MM.1S (cell line): ENCODE results near the gene CHCHD4.
"Not testable (repeated sequence)": the region's sequence is repeated elsewhere in the genome, so short reads cannot be mapped to it uniquely, and the experiment has no call there.

Source experiments
- DNase-seq: peaks from one replicate; pipeline ENCODE4 v3.0.0-alpha.2; 2015
- H2AFZ ChIP-seq: fragments of 300-600 bp; sonication (generic); 2 replicates; pipeline ENCODE4 v1.6.0; 2016; ENCODE audit warnings: antibody characterized with exemption, low read length
- H3F3A ChIP-seq: fragments of 300-600 bp; sonication (generic); 2 replicates; pipeline ENCODE4 v1.6.1; 2016; ENCODE audit warnings: mild to moderate bottlenecking, antibody characterized with exemption, low read length, moderate library complexity, mixed read lengths; ENCODE audit not compliant: insufficient read depth
- H3K27ac ChIP-seq: fragments of 300-600 bp; sonication (generic); 2 replicates; pipeline ENCODE4 v1.5.1; 2016; ENCODE audit warnings: mild to moderate bottlenecking, low read length
- H3K27me3 ChIP-seq: fragments of 300-600 bp; sonication (generic); replicated peaks from 2 replicates; pipeline ENCODE4 v1.6.0; 2016; ENCODE audit warnings: low read length; ENCODE audit not compliant: insufficient read depth
- H3K36me3 ChIP-seq: fragments of 300-600 bp; sonication (generic); replicated peaks from 2 replicates; pipeline ENCODE4 v1.6.1; 2016; ENCODE audit warnings: mild to moderate bottlenecking, low read length, mixed read lengths; ENCODE audit not compliant: insufficient read depth
- H3K4me1 ChIP-seq: fragments of 300-600 bp; sonication (generic); 2 replicates; pipeline ENCODE4 v1.6.1; 2016; ENCODE audit warnings: low read length, mixed read lengths
- H3K4me2 ChIP-seq: fragments of 300-600 bp; sonication (generic); 2 replicates; pipeline ENCODE4 v1.6.0; 2016; ENCODE audit warnings: low read depth, low read length
- H3K4me3 ChIP-seq: fragments of 300-600 bp; sonication (generic); 2 replicates; pipeline ENCODE4 v1.5.1; 2016; ENCODE audit warnings: low read length, mixed read lengths
- H3K79me2 ChIP-seq: fragments of 300-600 bp; sonication (generic); 2 replicates; pipeline ENCODE4 v1.6.1; 2016; ENCODE audit warnings: mixed run types, low read length, mixed read lengths
- H3K9ac ChIP-seq: fragments of 300-600 bp; sonication (generic); 2 replicates; pipeline ENCODE4 v1.6.1; 2016; ENCODE audit warnings: low read length, mixed read lengths
- H3K9me2 ChIP-seq: fragments of 300-600 bp; sonication (generic); replicated peaks from 2 replicates; pipeline ENCODE4 v1.6.1; 2016; ENCODE audit warnings: mild to moderate bottlenecking, low read length, mixed read lengths; ENCODE audit not compliant: insufficient read depth
- H3K9me3 ChIP-seq: fragments of 300-600 bp; sonication (generic); replicated peaks from 2 replicates; pipeline ENCODE4 v1.6.1; 2016; ENCODE audit warnings: mild to moderate bottlenecking, low read length, mixed read lengths; ENCODE audit not compliant: insufficient read depth
- H4K20me1 ChIP-seq: fragments of 300-600 bp; sonication (generic); 2 replicates; pipeline ENCODE4 v1.6.1; 2016; ENCODE audit warnings: mild to moderate bottlenecking, low read length, moderate library complexity, mixed read lengths; ENCODE audit not compliant: insufficient read depth
- CTCF ChIP-seq: fragments of 300-600 bp; sonication (generic); IDR thresholded peaks from 2 replicates; pipeline ENCODE4 v1.5.1; 2016; ENCODE audit warnings: antibody characterized with exemption, low read length, mixed read lengths
- EZH2 ChIP-seq: fragments of 300-600 bp; sonication (generic); optimal IDR thresholded peaks from 2 replicates; pipeline ENCODE3; 2017; ENCODE audit warnings: low read depth, mild to moderate bottlenecking, antibody characterized with exemption, low read length, mixed read lengths
- EZH2phosphoT487 ChIP-seq: fragments of 300-600 bp; sonication (generic); IDR thresholded peaks from 2 replicates; pipeline ENCODE4 v1.6.1; 2018; ENCODE audit warnings: antibody characterized with exemption, low read length

Gene CHCHD4

GRCh38 chr3:14113965-14114635 is 10.6 kb downstream of the CHCHD4 start:
- Histone ChIP-seq H3K36me3 (peaks cover 30% of the 10 kb centered on the region), H3K79me2 (peaks cover 41% of the 10 kb centered on the region), H3F3A (no peaks in the 10 kb centered on the region), H3K4me1 (peaks cover 10% of the 10 kb centered on the region; the same call in 1 of the 2 replicates), H3K9ac (no peak overlapping the region), H3K4me3 (no peak overlapping the region), H3K9me2 (no peaks in the 10 kb centered on the region), H3K27ac (no peak overlapping the region), H2AFZ (no peak overlapping the region), H3K27me3 (no peaks in the 10 kb centered on the region), H3K4me2 (no peak overlapping the region), H4K20me1 (no peaks in the 10 kb centered on the region), H3K9me3 (no peaks in the 10 kb centered on the region)
- no peak for DNase-seq
- peak; percentile 33 for TF ChIP-seq CTCF
- TF ChIP-seq EZH2, result no peak
- no peak for TF ChIP-seq EZH2phosphoT487

- H3K9me2 ChIP-seq, result no peaks in the 10 kb centered on the region
- TF ChIP-seq EZH2phosphoT487 (no peak), CTCF (no peak), EZH2 (no peak)
Measured at GRCh38 chr3:14110699-14111098, 14.0 kb downstream of the CHCHD4 start.

GRCh38 chr3:14109821-14110220 is 14.8 kb downstream of the CHCHD4 start:
- H3F3A ChIP-seq, H3K9me2 ChIP-seq, H3K9me3 ChIP-seq, H4K20me1 ChIP-seq, H3K27ac ChIP-seq, H3K4me3 ChIP-seq, H3K4me2 ChIP-seq, H3K79me2 ChIP-seq, H3K27me3 ChIP-seq, H2AFZ ChIP-seq, H3K4me1 ChIP-seq, DNase-seq, H3K9ac ChIP-seq: not testable (repeated sequence)
- peaks cover 20% of the 10 kb centered on the region for H3K36me3 ChIP-seq

More at GRCh38 chr3:14110699-14111098, 14.0 kb downstream of the CHCHD4 start:
- no peaks in the 10 kb centered on the region for H3F3A ChIP-seq
- no peak overlapping the region for H3K4me2 ChIP-seq
- no peaks in the 10 kb centered on the region for H3K27me3 ChIP-seq
- no peak overlapping the region for H3K4me3 ChIP-seq
- H3K9ac ChIP-seq, result no peak overlapping the region
- no peak overlapping the region for H3K27ac ChIP-seq
- peaks cover 26% of the 10 kb centered on the region for H3K36me3 ChIP-seq
- no peak overlapping the region for H2AFZ ChIP-seq
- H4K20me1 ChIP-seq, result no peaks in the 10 kb centered on the region
- H3K9me3 ChIP-seq, result no peaks in the 10 kb centered on the region
- peaks cover 7% of the 10 kb centered on the region for H3K79me2 ChIP-seq
- no peak for DNase-seq
- 0 out of 2 replicates have a peak, but pooled peaks cover 7% of the 10 kb centered on the region for H3K4me1 ChIP-seq
